ENCODE data around the gene RAB3GAP1. TPM values are rescaled to one million over a fixed set of nuclear protein-coding genes. Genes with fewer than 3 reads are reported as not detected.

RAB3GAP1 gene
- total and polyA plus RNA-seq, 2 of the 4 experiments (the other 2 are of a cell fraction), result 21.2 to 65.8 TPM

GRCh38 chr2:135076556-135076955 lies 24.5 kb downstream of the RAB3GAP1 start:
- POLR2A ChIA-PET (ENCODE audit: unreplicated experiment), result no interaction called here
- no TSS peak for BruUV-seq (replicated peaks)

More at GRCh38 chr2:135076556-135076955, 24.5 kb downstream of the RAB3GAP1 start:
- DNase-seq (no peak), ATAC-seq (ENCODE audit: low read depth) (no peak)
- no peak overlapping the region for H3K14ac ChIP-seq (replicated peaks; ENCODE audit: low read depth, low read length)
- no peak overlapping the region for H2BK15ac ChIP-seq (ENCODE audit: low read depth, low read length)
- in situ Hi-C loops (cut with MboI; ENCODE audit: low sequenced_read_pairs) (no loop called here), intact Hi-C loops (cut with micrococcal nuclease) (no loop called here), dilution Hi-C loops (cut with HindIII; ENCODE audit: low sequenced_read_pairs, unreplicated experiment) (no loop called here)
- no peak overlapping the region for H3K27ac ChIP-seq (ENCODE audit: insufficient read depth, low read length)
- CTCF ChIA-PET, result no interaction called here
- no peak overlapping the region for H3K23ac ChIP-seq (ENCODE audit: low read depth, low read length)
- no peak overlapping the region for H2AK5ac ChIP-seq (ENCODE audit: low read depth, low read length)
- H3K27me3 ChIP-seq (ENCODE audit: control insufficient read depth, insufficient read depth, low read length), result no peaks in the 10 kb centered on the region
- 0 out of 2 replicates have a peak, but pooled peaks cover 2% of the 10 kb centered on the region for H3K9me1 ChIP-seq (ENCODE audit: insufficient read depth, low read length)
- no peak overlapping the region for H3K9ac ChIP-seq (ENCODE audit: low read depth, low read length)
- H3K4me2 ChIP-seq (ENCODE audit: low read depth, low read length), result no peak overlapping the region
- H4K91ac ChIP-seq (ENCODE audit: insufficient read depth, low read depth, low read length), result no peak overlapping the region
- H3K36me3 ChIP-seq (ENCODE audit: control insufficient read depth, insufficient read depth, low read length), result peaks cover 11% of the 10 kb centered on the region
- H3K79me1 ChIP-seq (ENCODE audit: low read depth in 1 of 2, low read length in 2 of 2), result peaks cover 33 to 49% of the 10 kb centered on the region in 2 experiments
- no peaks in the 10 kb centered on the region for H3K4me1 ChIP-seq (ENCODE audit: control insufficient read depth, insufficient read depth, low read length)
- H3K56ac ChIP-seq (ENCODE audit: extremely low read depth, insufficient read depth, low read length), result no peak overlapping the region
- peaks cover 5% of the 10 kb centered on the region; the same call in 1 of the 2 replicates for H4K20me1 ChIP-seq (ENCODE audit: insufficient read depth, low read length)
- no peak overlapping the region for H3K4me3 ChIP-seq (ENCODE audit: insufficient read depth, low read depth, low read length)
- H4K5ac ChIP-seq (ENCODE audit: low read depth, low read length), result no peak overlapping the region
- TF ChIP-seq CEBPB (IDR thresholded peaks at IDR 0.05; ENCODE audit: low read depth, low read length), result peak; percentile 64
- TF ChIP-seq SMC3 (IDR thresholded peaks at IDR 0.05; ENCODE audit: low read depth, low read length), result no peak
- no peak overlapping the region for H3K18ac ChIP-seq (ENCODE audit: low read depth, low read length)
- H2BK120ac ChIP-seq (ENCODE audit: low read depth, low read length), result no peak overlapping the region
- H2BK5ac ChIP-seq (ENCODE audit: low read depth, low read length, poor library complexity, severe bottlenecking), result no peak overlapping the region
- no peak overlapping the region for H2BK20ac ChIP-seq (ENCODE audit: low read depth, low read length)
- no peak overlapping the region for H2AK9ac ChIP-seq (replicated peaks; ENCODE audit: low read depth, low read length, poor library complexity)
- H3K9me3 ChIP-seq (ENCODE audit: control insufficient read depth, insufficient read depth, low read length), result peaks cover 10% of the 10 kb centered on the region
- no peak overlapping the region for H2AFZ ChIP-seq (replicated peaks; ENCODE audit: low read length, poor library complexity)
- no CpG with 5 or more reads among the region's 2 CpGs for WGBS, 2 experiments (ENCODE audit: extremely low coverage in 2 of 2, insufficient read length in 1 of 2)
- no peak overlapping the region for H4K8ac ChIP-seq (ENCODE audit: low read depth in 2 of 2, low read length in 2 of 2)
- no peak overlapping the region for H3K4ac ChIP-seq (ENCODE audit: low read depth, low read length)
